Measurements from ENCODE around the gene SAT2.
"Not testable (repeated sequence)": the region's sequence is repeated elsewhere in the genome, so short reads cannot be mapped to it uniquely, and the experiment has no call there.

Gene SAT2

DNA sequence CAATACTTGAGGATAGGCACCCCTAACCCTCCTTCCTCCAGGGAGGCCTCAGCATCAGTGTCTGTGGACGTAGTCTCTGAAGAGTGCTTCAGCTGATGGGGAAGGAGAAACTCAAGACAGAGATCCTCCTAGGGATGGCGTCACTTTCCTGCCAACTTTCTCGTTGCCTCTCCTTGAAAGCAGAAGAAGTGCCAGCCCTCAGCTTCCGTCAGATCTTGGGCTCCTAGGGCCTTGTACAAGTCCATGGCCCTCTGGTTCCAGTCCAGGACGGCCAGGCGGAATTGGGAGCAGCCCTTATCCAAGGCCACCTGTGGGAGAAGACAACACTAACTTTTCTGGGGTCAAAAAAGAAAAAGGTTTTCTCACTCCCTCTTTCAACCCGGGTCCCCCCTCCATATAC is 1.3 kb downstream of the SAT2 start:
- no peak for DNase-seq (ENCODE audit: low read depth)
- TF ChIP-seq, protein P1, sequence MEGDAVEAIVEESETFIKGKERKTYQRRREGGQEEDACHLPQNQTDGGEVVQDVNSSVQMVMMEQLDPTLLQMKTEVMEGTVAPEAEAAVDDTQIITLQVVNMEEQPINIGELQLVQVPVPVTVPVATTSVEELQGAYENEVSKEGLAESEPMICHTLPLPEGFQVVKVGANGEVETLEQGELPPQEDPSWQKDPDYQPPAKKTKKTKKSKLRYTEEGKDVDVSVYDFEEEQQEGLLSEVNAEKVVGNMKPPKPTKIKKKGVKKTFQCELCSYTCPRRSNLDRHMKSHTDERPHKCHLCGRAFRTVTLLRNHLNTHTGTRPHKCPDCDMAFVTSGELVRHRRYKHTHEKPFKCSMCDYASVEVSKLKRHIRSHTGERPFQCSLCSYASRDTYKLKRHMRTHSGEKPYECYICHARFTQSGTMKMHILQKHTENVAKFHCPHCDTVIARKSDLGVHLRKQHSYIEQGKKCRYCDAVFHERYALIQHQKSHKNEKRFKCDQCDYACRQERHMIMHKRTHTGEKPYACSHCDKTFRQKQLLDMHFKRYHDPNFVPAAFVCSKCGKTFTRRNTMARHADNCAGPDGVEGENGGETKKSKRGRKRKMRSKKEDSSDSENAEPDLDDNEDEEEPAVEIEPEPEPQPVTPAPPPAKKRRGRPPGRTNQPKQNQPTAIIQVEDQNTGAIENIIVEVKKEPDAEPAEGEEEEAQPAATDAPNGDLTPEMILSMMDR (IDR thresholded peaks at IDR 0.05; ENCODE audit: control insufficient read depth, extremely low read depth, insufficient read depth), result no peak
- H3K4me3 ChIP-seq (ENCODE audit: low read depth, low read length), result peak overlapping the region; percentile 90

DNA sequence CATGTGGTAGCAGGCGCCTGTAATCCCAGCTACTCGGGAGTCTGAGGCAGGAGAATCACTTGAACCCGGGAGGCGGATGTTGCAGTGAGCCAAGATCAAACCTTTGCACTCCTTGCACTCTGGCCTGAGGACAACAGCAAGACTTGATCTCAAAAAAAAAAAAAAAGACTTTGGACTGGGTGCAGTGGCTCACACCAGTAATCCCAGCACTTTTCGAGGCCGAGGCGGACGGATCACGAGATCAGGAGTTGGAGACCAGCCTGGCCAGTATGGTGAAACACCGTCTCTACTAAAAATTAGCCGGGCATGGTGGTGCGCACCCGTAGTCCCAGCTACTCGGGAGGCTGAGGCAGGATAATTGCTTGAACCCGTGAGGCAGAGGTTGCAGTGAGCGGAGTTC is 1.9 kb downstream of the SAT2 start:
- not testable (repeated sequence) for DNase-seq (ENCODE audit: low read depth); H3K4me3 ChIP-seq (ENCODE audit: low read depth, low read length)

DNA sequence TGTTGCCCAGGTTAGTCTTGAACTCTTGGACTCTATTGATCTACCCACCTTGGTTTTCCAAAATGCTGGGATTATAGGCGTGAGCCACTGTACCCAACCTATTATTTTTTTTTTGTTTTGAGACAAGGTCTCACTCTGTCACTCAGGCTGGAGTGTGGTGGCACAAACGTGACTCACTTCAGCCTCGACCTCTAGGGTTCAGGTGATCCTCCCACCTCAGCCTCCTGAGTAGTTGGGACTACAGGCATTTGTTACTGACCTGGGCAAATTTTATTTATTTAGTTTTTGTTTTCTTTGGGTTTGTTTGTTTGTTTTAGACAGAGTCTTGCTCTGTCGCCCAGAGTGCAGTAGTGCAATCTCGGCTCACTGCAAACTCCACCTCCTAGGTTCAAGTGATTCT is 4.0 kb downstream of the SAT2 start:
- TF ChIP-seq, protein P1 (IDR thresholded peaks at IDR 0.05; ENCODE audit: control insufficient read depth, extremely low read depth, insufficient read depth), result no peak
- no peak for DNase-seq (ENCODE audit: low read depth)
- no peak overlapping the region for H3K4me3 ChIP-seq (ENCODE audit: low read depth, low read length)

DNA sequence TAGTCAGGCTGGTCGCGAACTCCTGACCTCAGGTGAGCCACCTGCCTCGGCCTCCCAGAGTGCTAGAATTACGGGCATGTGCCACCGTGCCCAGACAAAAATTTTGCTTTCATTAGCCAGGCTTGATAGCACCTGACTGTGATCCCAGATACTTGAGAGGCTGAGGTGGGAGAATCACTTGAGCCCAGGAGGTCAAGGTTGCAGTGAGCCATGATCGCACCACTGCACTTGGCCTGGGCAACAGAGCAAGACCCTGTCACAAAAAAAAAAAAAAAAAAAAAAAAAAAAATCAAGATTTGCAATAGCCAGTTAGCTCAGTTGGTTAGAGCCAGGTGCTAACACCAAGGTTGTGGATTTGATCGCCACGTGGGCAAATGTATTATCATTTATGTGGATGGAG is 6.8 kb downstream of the SAT2 start:
- H3K4me3 ChIP-seq (ENCODE audit: low read depth, low read length), result no peak overlapping the region
- TF ChIP-seq, protein P1 (IDR thresholded peaks at IDR 0.05; ENCODE audit: control insufficient read depth, extremely low read depth, insufficient read depth), result no peak
- DNase-seq (ENCODE audit: low read depth), result no peak

DNA sequence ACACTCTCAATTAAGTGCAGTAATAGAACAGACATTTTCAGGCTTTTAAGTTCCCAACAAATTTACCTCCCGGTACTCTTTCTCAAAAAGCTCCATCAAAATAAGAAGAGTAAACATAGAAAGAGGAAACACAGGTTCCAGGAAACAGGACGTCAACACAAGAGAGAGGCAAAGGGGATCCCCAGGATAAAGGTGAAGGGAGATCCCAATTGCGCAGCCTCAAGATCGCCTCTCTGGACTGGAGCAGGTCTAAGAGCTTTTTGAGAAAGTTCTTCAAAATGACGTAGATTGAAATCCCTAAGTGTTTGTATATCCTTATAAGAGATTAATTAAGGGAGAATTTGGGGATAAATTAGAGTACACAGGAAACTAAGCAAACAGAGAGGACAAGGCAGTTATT is 9.0 kb downstream of the SAT2 start:
- TF ChIP-seq, protein P1 (IDR thresholded peaks at IDR 0.05; ENCODE audit: control insufficient read depth, extremely low read depth, insufficient read depth), result no peak
- DNase-seq (ENCODE audit: low read depth), result no peak
- H3K4me3 ChIP-seq (ENCODE audit: low read depth, low read length), result no peak overlapping the region

DNA sequence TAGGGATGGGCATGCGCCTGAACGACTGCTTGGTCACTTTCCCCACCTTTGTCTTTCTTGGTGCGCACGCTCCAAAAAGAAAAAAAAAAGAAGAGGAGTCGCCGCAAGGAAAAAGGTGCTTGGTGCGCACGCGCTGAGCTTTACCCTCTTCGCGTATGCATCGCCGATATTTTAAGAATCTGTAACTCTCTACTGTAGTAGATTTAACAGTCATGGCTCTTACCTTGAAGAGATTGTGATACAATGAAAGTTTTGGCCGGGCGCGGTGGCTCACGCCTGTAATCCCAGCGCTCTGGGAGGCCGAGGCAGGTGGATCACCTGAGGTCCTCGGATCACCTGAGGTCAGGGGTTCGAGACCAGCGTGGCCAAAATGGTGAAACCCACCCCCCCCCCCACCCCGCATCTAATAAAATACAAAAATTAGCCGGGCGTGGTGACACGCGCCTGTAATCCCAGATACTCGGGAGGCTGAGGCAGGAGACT is 12.3 kb downstream of the SAT2 start:
- H3K4me3 ChIP-seq (ENCODE audit: low read depth, low read length), result peak overlapping the region; percentile 37
- TF ChIP-seq, protein P1 (IDR thresholded peaks at IDR 0.05; ENCODE audit: control insufficient read depth, extremely low read depth, insufficient read depth), result no peak
- DNase-seq (ENCODE audit: low read depth), result no peak

DNA sequence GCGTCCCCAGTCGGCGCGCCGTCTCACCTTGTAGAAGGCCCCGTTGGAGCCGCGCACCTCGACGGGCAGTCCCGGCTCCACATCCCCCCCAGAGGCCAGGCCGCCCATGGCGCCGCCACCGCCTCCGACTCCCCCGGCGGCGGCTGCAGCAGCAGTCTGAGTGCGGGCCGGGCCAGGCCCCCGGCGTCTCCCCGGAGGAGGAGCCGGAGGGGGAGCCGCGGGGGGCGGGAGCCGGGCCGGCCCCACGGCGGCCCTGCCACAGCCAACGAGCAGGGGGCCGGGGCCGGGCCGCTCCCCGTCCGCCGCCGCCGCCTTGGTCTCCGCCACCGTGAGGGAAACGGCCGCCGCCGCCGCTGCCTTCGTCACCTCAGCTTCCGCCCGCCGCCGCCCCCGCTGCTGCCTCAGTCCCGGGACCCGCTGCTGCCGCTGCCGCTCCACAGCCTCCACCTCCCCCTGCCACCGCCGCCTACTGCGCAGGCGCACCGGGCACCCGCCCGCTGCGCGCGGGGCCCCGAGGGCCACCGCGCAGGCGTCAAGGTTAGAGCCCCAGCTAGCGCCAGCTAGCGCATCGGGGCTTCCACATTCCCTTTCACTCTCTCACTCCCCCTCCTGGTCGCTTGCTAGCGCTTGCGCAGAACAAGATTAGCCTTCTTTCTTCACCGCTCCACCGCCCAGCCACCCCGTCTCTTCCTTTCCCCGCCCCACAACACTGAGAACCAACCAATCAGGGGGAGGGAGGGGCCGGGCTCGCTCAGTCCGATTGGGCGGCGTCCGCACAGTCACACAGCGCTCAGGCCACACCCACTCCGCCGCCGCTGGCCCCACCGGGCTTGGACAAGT is 13.0 kb downstream of the SAT2 start, which contains the start of gene FXR2:
Gene FXR2, minus strand, starts transcription at position 473 of the 840 bp plus-strand sequence. Its CDS starts 365 bp downstream, at position 108.
- TF ChIP-seq, protein P1 (IDR thresholded peaks at IDR 0.05; ENCODE audit: control insufficient read depth, extremely low read depth, insufficient read depth), result peak; percentile 64
- peak within 1 kb of the TSS; percentile 90 for H3K4me3 ChIP-seq (ENCODE audit: low read depth, low read length)
- DNase-seq (ENCODE audit: low read depth), result peak; percentile 99
